Nephron progenitor cell (in vitro differentiated cells): ENCODE measurements around the gene CFDP1.

Experiments
- DNase-seq: peaks from one replicate; pipeline ENCODE4 v3.0.0; 2021
- H3K27ac Mint-ChIP-seq: 2 replicates; pipeline ENCODE4 v1.8.0; 2021; ENCODE audit warnings: mild to moderate bottlenecking, moderate library complexity, mixed read lengths
- H3K27me3 Mint-ChIP-seq: 2 replicates; pipeline ENCODE4 v1.8.0; 2021; ENCODE audit warnings: mild to moderate bottlenecking, low read depth, mixed read lengths; ENCODE audit not compliant: poor library complexity
- H3K36me3 Mint-ChIP-seq: 2 replicates; pipeline ENCODE4 v1.8.0; 2021; ENCODE audit warnings: low read depth, mixed read lengths
- H3K4me1 Mint-ChIP-seq: 2 replicates; pipeline ENCODE4 v1.8.0; 2021; ENCODE audit warnings: mixed read lengths
- H3K4me3 Mint-ChIP-seq: 2 replicates; pipeline ENCODE4 v1.8.0; 2021; ENCODE audit warnings: mild to moderate bottlenecking, moderate library complexity, mixed read lengths
- H3K9me3 Mint-ChIP-seq: 2 replicates; pipeline ENCODE4 v1.8.0; 2021; ENCODE audit warnings: mild to moderate bottlenecking, moderate library complexity, mixed read lengths
- CTCF ChIP-seq: fragments of 200-600 bp; sonication (generic); IDR thresholded peaks from 2 replicates; pipeline ENCODE4 v1.5.0; 2021; ENCODE audit warnings: antibody characterized with exemption

Gene CFDP1

GRCh38 chr16:75254359-75254837 lies 178.9 kb downstream of the CFDP1 start:
- peaks cover 84% of the 10 kb centered on the region for H3K4me1 Mint-ChIP-seq
- H3K36me3 Mint-ChIP-seq, result no peaks in the 10 kb centered on the region
- H3K27ac Mint-ChIP-seq, result peak overlapping the region; percentile 94
- no peak for TF ChIP-seq CTCF
- peak; percentile 28 for DNase-seq
- no peak overlapping the region for H3K4me3 Mint-ChIP-seq
- no peaks in the 10 kb centered on the region for H3K27me3 Mint-ChIP-seq
- no peaks in the 10 kb centered on the region for H3K9me3 Mint-ChIP-seq

GRCh38 chr16:75252946-75253911 lies 180.1 kb downstream of the CFDP1 start:
- Mint-ChIP-seq H3K4me3 (peak overlapping the region; percentile 34), H3K27ac (no peak overlapping the region), H3K27me3 (no peaks in the 10 kb centered on the region), H3K4me1 (peaks cover 86% of the 10 kb centered on the region), H3K9me3 (no peaks in the 10 kb centered on the region), H3K36me3 (no peaks in the 10 kb centered on the region)
- no peak for TF ChIP-seq CTCF
- peak; percentile 40 for DNase-seq

- no peak for DNase-seq
- Mint-ChIP-seq H3K27ac (peak overlapping the region; percentile 59), H3K4me1 (peaks cover 85% of the 10 kb centered on the region), H3K4me3 (peak overlapping the region; percentile 64), H3K36me3 (no peaks in the 10 kb centered on the region), H3K9me3 (no peaks in the 10 kb centered on the region), H3K27me3 (no peaks in the 10 kb centered on the region)
- no peak for TF ChIP-seq CTCF
These were observed 181.0 kb downstream of the CFDP1 start for GRCh38 chr16:75252049-75252864.

GRCh38 chr16:75251280-75252048 lies 181.8 kb downstream of the CFDP1 start, which contains the start of gene BCAR1:
TSS of gene BCAR1 (minus strand) at chr16:75251624. CDS start at chr16:75251482, 142 bp downstream.
- no peaks in the 10 kb centered on the region for H3K27me3 Mint-ChIP-seq
- peaks cover 86% of the 10 kb centered on the region for H3K4me1 Mint-ChIP-seq
- DNase-seq, result peak; percentile 94
- H3K27ac Mint-ChIP-seq, result peak within 1 kb of the TSS; percentile 59
- H3K9me3 Mint-ChIP-seq, result no peaks in the 10 kb centered on the region
- no peaks in the 10 kb centered on the region for H3K36me3 Mint-ChIP-seq
- no peak for TF ChIP-seq CTCF
- peak within 1 kb of the TSS; percentile 85 for H3K4me3 Mint-ChIP-seq

- peak overlapping the region; percentile 85 for H3K4me3 Mint-ChIP-seq
- peak; percentile 67 for DNase-seq
- H3K4me1 Mint-ChIP-seq, result peaks cover 86% of the 10 kb centered on the region
- no peak for TF ChIP-seq CTCF
- H3K27ac Mint-ChIP-seq, result no peak overlapping the region
- no peaks in the 10 kb centered on the region for H3K36me3 Mint-ChIP-seq
- H3K9me3 Mint-ChIP-seq, result no peaks in the 10 kb centered on the region
- H3K27me3 Mint-ChIP-seq, result no peaks in the 10 kb centered on the region
These were observed 182.5 kb downstream of the CFDP1 start for GRCh38 chr16:75250809-75251279.
